RWPE1 (cell line): ENCODE results near the gene GORASP1.

Experiments used
- CTCF ChIA-PET: fragments of 350-600 bp; sonication (Branson Sonifier 250); formaldehyde crosslinking; extraction: SDS; loops from one replicate; lab custom pipeline; 2021; lab: Yijun Ruan, JAX
- POLR2A ChIA-PET: fragments of 400-600 bp; formaldehyde crosslinking; extraction: SDS; loops from one replicate; lab custom pipeline; 2020; ENCODE audit warnings: antibody characterized with exemption; ENCODE audit not compliant: low non-redundant PET; lab: Yijun Ruan, JAX
- DNase-seq: peaks from one replicate; pipeline ENCODE4 v3.0.0; 2012; ENCODE audit warnings: low spot score
- H3K27ac ChIP-seq: fragments of 450-650 bp; 2 replicates; pipeline ENCODE4 v1.5.1; 2017
- CTCF ChIP-seq: fragments of 450-650 bp; conservative IDR thresholded peaks from 2 replicates; pipeline ENCODE4 v1.5.1; 2017; ENCODE audit warnings: low read depth, mild to moderate bottlenecking

GORASP1 gene

GRCh38 chr3:39101022-39101689, 6.3 kb downstream of the GORASP1 start:
- POLR2A ChIA-PET = no interaction called here
- no peak overlapping the region for H3K27ac ChIP-seq
- TF ChIP-seq CTCF = peak; percentile 53
- DNase-seq = peak; percentile 62
- CTCF ChIA-PET = interaction anchor here (0.6 kb wide), 1 partner anchor 46 kb away, joined by 4 read pairs; no protein-coding TSS in a partner anchor

- ChIA-PET POLR2A (no interaction called here), CTCF (no interaction called here)
- TF ChIP-seq CTCF = no peak
- H3K27ac ChIP-seq = no peak overlapping the region
- no peak for DNase-seq
Observed at GRCh38 chr3:39100500-39100886, 6.9 kb downstream of the GORASP1 start.

- ChIA-PET POLR2A (no interaction called here), CTCF (no interaction called here)
- no peak for DNase-seq
- no peak for TF ChIP-seq CTCF
- no peak overlapping the region for H3K27ac ChIP-seq
Observed at GRCh38 chr3:39099738-39100499, 7.5 kb downstream of the GORASP1 start.

- ChIA-PET POLR2A (no interaction called here), CTCF (no interaction called here)
- no peak for TF ChIP-seq CTCF
- no peak for DNase-seq
- H3K27ac ChIP-seq = no peak overlapping the region
Observed at GRCh38 chr3:39099242-39099641, 8.2 kb downstream of the GORASP1 start.

GRCh38 chr3:39098473-39099000, 8.9 kb downstream of the GORASP1 start:
- ChIA-PET CTCF (no interaction called here), POLR2A (no interaction called here)
- H3K27ac ChIP-seq = peak overlapping the region; percentile 1; the same call in 1 of the 2 replicates
- no peak for TF ChIP-seq CTCF
- DNase-seq = no peak

- POLR2A ChIA-PET = no interaction called here
- H3K27ac ChIP-seq = peak overlapping the region; percentile 1; the same call in 1 of the 2 replicates
Observed at GRCh38 chr3:39097716-39098472, 9.5 kb downstream of the GORASP1 start.

More at GRCh38 chr3:39097716-39098472, 9.5 kb downstream of the GORASP1 start:
- no peak for DNase-seq
- CTCF ChIA-PET = no interaction called here
- TF ChIP-seq CTCF = no peak
